Lower lobe of right lung (tissue), 2 donors: ENCODE measurements around the gene CEP72. TPM values are rescaled to one million over a fixed set of nuclear protein-coding genes. Genes with fewer than 3 reads are reported as not detected.
"Not testable (repeated sequence)": the region's sequence is repeated elsewhere in the genome, so short reads cannot be mapped to it uniquely, and the experiment has no call there.

Experiments used
- ATAC-seq, 2 donors: fragments of 200-7000 bp; cut with Tn5 transposase; one replicate each; pipeline ENCODE4 v1.9.1; 2020 to 2022; ENCODE audit warnings: mild to moderate bottlenecking in 2 of 2, moderate library complexity in 2 of 2
- DNase-seq: peaks from one replicate; pipeline ENCODE4 v3.0.0-alpha.2; 2020
- H3K27ac ChIP-seq: fragments of 200-600 bp; one replicate; pipeline ENCODE4 v1.8.0; 2022
- H3K27me3 ChIP-seq: fragments of 200-600 bp; one replicate; pipeline ENCODE4 v1.8.0; 2022; ENCODE audit warnings: low read depth
- H3K36me3 ChIP-seq: fragments of 200-600 bp; one replicate; pipeline ENCODE4 v1.8.0; 2022; ENCODE audit warnings: mild to moderate bottlenecking
- H3K4me1 ChIP-seq: fragments of 200-600 bp; one replicate; pipeline ENCODE4 v1.8.0; 2022
- H3K4me3 ChIP-seq: fragments of 200-600 bp; one replicate; pipeline ENCODE4 v1.8.0; 2022; ENCODE audit warnings: mild to moderate bottlenecking
- H3K9me3 ChIP-seq: fragments of 200-600 bp; one replicate; pipeline ENCODE4 v1.8.0; 2022
- CTCF ChIP-seq: fragments of 200-600 bp; IDR thresholded peaks from one replicate; pipeline ENCODE4 v1.8.0; 2022; ENCODE audit warnings: antibody characterized with exemption, mild to moderate bottlenecking
- intact Hi-C: fragments of 100-400 bp; cut with DNase I; formaldehyde crosslinking; loops from one replicate; pipeline ENCODE4 v1.11.0; 2022
- total RNA-seq: library from RNA; stranded (reverse); fragmentation: NEBNext Ultra II Directional; extraction: Animal tissue kit (Norgen Biotek cat#: 25700); gene quantifications from one replicate; pipeline ENCODE4 v1.2.1, GENCODE V29; 2021
- donor health status: DM: no; HTN: yes; CAD: no; lungs with severe emphysema.

The CEP72 gene
- total RNA-seq, 1 donor from 2014 or later, result 10.6 TPM

DNA sequence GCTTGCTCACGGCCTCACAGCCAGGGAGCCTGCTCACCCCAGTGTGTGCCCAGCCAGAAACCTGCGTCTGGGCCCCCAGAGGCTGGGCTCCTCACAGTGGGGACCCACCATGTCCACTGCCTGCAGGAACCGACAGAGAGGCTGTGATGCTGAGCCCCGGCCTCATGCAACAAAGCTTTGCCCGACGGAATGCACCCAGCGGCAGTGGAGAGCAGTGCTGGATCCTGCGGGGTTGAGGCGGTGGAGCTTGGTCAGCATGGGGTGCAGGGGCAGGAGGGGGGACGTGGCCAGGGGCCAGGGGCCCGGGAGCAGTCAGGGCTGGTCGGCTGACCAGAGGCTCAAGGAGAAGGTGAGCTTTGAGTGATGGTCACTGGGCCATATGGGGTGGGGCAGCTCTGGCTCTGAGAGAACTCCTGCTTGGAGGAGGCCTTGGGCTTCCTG is 7.7 kb upstream of the CEP72 start:
- H3K27ac ChIP-seq, result no peak overlapping the region
- no peaks in the 10 kb centered on the region for H3K36me3 ChIP-seq
- DNase-seq, result no peak
- H3K4me3 ChIP-seq, result no peak overlapping the region
- no peaks in the 10 kb centered on the region for H3K4me1 ChIP-seq
- intact Hi-C loops, result no loop called here
- no peak for TF ChIP-seq CTCF
- H3K9me3 ChIP-seq, result no peaks in the 10 kb centered on the region
- H3K27me3 ChIP-seq, result peaks cover 52% of the 10 kb centered on the region
- no peak for ATAC-seq

DNA sequence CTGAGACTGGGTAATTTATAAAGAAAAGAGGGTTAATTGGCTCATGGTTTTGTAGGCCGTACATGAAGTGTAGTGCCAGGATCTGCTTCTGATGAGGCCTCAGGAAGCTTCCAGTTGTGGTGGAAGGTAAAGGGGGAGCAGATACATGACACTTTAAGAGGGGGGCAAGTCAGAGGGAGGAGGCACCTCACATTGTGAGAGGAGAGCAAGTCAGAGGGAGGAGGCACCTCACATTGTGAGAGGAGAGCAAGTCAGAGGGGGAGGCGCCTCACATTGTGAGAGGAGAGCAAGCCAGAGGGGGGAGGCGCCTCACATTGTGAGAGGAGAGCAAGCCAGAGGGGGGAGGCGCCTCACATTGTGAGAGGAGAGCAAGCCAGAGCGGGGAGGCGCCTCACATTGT is 7.0 kb upstream of the CEP72 start:
- DNase-seq, H3K36me3 ChIP-seq, H3K27ac ChIP-seq, H3K9me3 ChIP-seq, ATAC-seq, H3K4me1 ChIP-seq, intact Hi-C loops, H3K4me3 ChIP-seq: not testable (repeated sequence)
- H3K27me3 ChIP-seq, result peaks cover 52% of the 10 kb centered on the region

GRCh38 chr5:606061-606460 is 6.1 kb upstream of the CEP72 start:
- intact Hi-C loops, result no loop called here
- no peak overlapping the region for H3K4me3 ChIP-seq
- TF ChIP-seq CTCF, result no peak
- H3K4me1 ChIP-seq, result no peaks in the 10 kb centered on the region
- H3K27me3 ChIP-seq, result peaks cover 52% of the 10 kb centered on the region
- no peaks in the 10 kb centered on the region for H3K9me3 ChIP-seq
- DNase-seq (no peak), ATAC-seq (no peak)
- H3K27ac ChIP-seq, result no peak overlapping the region
- no peaks in the 10 kb centered on the region for H3K36me3 ChIP-seq

DNA sequence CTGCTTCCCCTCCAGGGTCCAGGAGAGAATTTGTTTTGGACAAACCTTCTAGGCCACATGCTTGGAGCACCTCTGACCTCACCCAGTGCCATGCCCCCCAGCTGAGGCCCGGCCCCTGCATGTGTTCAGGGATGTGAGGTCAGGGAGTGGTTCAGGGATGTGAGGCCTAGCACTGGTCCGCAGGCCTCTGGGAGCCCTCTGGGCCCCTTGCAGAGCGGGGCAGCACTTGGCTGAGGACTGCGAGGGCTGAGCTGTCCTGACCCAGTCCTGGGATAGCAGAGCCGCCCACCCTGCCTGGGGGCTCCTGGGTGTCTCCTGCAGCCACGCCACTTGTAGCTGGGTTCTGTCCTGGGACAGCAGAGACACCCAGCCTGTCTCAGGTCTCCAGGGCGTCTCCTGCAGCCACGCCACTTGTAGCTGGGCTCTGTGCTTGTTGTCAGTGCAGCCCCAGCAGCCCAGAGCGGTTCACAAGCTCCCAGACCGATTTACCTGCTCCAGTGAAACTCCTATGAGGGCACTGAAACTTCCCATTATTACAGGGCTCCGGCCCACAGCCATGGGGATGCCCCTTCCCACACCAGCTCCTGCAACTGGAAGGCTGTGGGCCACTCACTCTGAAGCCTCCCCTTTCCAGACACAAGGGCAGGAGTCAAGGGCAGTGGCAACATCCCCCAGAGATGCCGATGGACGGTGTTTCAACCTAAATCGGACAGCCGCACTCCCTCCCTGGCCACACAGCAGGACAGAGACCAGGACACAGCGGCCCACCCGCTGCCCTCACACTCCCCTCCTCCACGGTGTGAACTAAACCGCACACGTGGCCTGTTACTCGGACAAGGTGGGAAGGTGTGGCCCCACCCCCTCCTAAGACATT is 5.4 kb upstream of the CEP72 start:
- no peak overlapping the region for H3K27ac ChIP-seq
- H3K4me3 ChIP-seq, result no peak overlapping the region
- H3K36me3 ChIP-seq, result no peaks in the 10 kb centered on the region
- ATAC-seq (no peak), DNase-seq (no peak)
- no peaks in the 10 kb centered on the region for H3K9me3 ChIP-seq
- intact Hi-C loops, result no loop called here
- no peaks in the 10 kb centered on the region for H3K4me1 ChIP-seq
- peaks cover 46% of the 10 kb centered on the region for H3K27me3 ChIP-seq
- TF ChIP-seq CTCF, result no peak

GRCh38 chr5:607541-608428 is 4.4 kb upstream of the CEP72 start:
- DNase-seq (no peak), ATAC-seq (no peak)
- Histone ChIP-seq H3K36me3 (no peaks in the 10 kb centered on the region), H3K9me3 (no peaks in the 10 kb centered on the region), H3K4me3 (no peak overlapping the region), H3K27me3 (peaks cover 43% of the 10 kb centered on the region), H3K27ac (no peak overlapping the region), H3K4me1 (peaks cover 2% of the 10 kb centered on the region)
- no peak for TF ChIP-seq CTCF
- intact Hi-C loops, result no loop called here
